Coronary artery (tissue), 2 donors: ENCODE results near the gene CCDC63.

Experiments
- DNase-seq: peaks from one replicate; pipeline ENCODE4 v3.0.0-alpha.2; 2017; ENCODE audit warnings: low spot score
- H3K27ac ChIP-seq, 2 donors: fragments of 200-600 bp; sonication (generic); one replicate each; pipeline ENCODE4 v1.5.1; 2016 to 2019
- H3K4me3 ChIP-seq: fragments of 200-600 bp; sonication (generic); 2 replicates; pipeline ENCODE4 v1.5.1; 2016; ENCODE audit warnings: mild to moderate bottlenecking, moderate library complexity
- TF ChIP-seq, protein P1 (sequence below): fragments of 200-600 bp; sonication (generic); IDR thresholded peaks from one replicate; pipeline ENCODE4 v1.5.1; 2019; ENCODE audit warnings: antibody characterized with exemption

Gene CCDC63

DNA sequence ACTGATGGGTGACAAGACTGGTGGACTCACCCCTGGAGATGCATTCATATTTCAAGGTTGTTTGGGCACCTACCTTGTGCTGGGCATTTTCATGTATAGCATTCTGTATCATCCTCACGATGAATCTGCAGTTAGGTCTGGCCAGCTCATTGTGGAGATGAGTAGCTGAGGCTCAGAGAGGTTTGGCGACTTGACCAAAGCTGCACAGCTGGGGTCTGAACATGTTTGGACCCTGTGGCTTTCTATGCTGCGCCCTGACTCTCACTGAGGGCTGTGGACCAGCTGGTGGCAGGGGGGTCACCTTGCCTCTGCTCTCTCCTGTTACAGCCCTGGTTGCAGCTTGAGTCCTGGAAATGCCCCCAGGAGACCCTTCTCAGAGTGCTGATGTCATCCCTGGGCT lies 24.9 kb upstream of the CCDC63 start:
- Histone ChIP-seq H3K4me3 (no peak overlapping the region), H3K27ac (no peak overlapping the region)
- no peak for DNase-seq
- TF ChIP-seq, protein P1, sequence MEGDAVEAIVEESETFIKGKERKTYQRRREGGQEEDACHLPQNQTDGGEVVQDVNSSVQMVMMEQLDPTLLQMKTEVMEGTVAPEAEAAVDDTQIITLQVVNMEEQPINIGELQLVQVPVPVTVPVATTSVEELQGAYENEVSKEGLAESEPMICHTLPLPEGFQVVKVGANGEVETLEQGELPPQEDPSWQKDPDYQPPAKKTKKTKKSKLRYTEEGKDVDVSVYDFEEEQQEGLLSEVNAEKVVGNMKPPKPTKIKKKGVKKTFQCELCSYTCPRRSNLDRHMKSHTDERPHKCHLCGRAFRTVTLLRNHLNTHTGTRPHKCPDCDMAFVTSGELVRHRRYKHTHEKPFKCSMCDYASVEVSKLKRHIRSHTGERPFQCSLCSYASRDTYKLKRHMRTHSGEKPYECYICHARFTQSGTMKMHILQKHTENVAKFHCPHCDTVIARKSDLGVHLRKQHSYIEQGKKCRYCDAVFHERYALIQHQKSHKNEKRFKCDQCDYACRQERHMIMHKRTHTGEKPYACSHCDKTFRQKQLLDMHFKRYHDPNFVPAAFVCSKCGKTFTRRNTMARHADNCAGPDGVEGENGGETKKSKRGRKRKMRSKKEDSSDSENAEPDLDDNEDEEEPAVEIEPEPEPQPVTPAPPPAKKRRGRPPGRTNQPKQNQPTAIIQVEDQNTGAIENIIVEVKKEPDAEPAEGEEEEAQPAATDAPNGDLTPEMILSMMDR: no peak

DNA sequence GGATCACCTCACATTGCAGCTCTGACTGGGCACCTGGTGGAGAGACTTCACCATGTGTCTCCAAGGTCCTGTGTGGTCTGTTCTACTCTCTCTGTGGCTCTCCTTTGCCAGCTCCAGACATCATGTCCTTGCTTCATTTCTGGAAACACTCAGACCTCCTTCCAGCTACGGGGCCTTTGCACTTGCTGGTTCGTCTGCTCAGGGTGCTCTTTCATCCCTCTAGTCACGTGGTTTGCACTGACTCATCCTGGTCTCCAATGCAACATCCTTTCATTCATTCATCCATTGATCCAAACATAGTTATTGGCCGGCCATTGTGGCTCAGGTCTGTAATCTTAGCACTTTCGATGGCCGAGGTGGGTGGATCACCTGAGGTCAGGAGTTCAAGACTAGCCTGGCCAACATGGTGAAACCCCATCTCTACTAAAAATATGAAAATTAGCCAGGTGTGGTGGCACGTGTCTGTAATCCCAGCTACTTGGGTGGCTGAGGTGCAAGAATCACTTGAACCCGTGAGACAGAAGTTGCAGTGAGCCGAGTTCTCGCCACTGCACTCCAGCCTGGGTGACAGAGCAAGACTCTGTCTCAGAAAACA lies 23.9 kb upstream of the CCDC63 start:
- no peak overlapping the region for H3K4me3 ChIP-seq
- H3K27ac ChIP-seq: no peak overlapping the region
- TF ChIP-seq, protein P1: no peak
- DNase-seq: no peak

DNA sequence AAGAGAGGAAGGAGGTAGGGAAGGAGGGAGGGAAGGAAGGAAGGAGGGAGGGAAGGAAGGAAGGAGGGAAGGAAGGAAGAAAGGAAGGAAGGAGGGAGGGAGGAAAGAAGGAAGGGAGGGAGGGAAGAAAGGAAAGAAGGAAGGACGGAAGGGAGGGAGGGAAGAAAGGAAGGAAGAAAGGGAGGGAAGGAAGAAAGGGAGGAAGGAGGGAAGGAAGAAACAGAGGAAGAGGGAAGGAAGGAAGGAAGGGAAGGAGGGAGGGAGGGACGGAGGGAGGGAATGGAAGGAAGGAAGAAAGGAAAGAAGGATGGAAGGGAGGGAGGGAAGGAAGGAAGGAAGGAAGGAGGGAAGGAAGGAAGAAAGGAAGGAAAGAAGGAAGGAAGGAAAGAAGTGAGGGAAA lies 22.4 kb upstream of the CCDC63 start:
- DNase-seq: no peak
- TF ChIP-seq, protein P1: no peak
- H3K27ac ChIP-seq: no peak overlapping the region
- H3K4me3 ChIP-seq: no peak overlapping the region

DNA sequence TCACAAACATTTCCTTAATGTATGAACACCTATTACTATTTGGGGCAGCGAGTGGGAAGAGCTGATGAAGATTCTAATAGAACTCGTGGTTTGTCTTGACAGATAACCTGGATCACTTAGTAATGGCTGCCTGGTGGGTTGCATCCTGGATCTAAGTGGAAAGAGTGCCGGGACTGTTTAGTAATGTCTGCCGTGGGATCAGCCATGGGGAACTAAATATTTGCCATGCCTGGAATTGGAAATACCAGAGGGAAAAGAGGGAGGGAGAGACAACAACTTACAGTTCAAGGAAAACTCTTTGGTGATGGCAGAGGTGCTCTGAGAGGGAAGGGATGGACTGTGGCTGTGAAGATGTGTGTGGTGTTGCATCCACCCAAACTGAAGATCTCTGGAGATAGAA lies 21.3 kb upstream of the CCDC63 start:
- Histone ChIP-seq H3K4me3 (no peak overlapping the region), H3K27ac (no peak overlapping the region)
- DNase-seq: no peak
- TF ChIP-seq, protein P1: no peak

DNA sequence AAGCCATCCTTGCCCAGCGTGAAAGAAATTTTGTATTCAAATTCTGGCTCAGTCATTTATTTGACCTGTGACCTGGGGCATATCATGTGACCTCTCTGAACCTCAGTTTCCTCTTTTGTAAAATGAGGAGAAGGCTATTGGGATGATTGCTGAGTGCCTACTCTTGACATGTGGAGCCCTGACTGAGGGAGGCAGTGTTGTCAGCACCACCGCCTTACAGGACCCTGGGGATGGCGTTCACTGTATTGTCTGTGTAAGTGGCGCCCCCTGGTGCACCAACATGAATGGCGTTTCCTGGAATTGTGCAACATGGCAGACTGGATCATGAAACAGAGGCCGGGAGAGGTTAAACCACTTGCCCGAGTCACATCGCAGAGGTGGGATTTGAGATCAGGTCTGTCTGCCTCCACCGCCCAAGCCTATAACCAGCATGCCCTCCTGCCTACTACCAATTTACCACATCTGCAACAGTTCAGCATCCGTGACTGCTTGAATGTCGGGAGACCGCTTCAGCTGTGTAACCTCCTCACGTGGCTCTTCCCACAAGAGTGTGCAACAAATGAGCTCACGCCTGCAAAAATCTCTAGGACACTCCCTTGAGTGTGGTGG lies 20.1 kb upstream of the CCDC63 start:
- TF ChIP-seq, protein P1: peak; percentile 27
- H3K27ac ChIP-seq: no peak overlapping the region
- DNase-seq: peak; percentile 82
- peak overlapping the region; percentile 51 for H3K4me3 ChIP-seq

DNA sequence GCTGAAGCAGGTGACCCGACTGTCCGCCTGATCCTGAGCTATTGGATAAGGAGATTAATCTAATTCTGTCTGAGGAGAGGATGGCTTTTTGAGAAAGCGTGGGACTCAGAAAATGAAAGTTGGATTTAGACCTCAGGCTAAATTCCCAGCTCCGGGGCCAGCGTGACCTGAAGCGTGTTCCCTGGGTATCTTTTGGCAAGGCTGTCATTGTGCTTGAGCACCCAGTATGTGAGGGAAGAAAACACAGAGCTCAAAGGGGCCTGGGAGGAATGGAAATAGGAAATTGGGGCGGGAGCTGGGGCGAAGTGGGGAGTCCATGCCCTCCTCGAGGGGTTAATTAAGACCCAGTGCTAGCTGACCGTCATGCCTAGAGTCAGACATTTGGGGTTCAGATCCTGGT lies 17.5 kb upstream of the CCDC63 start:
- Histone ChIP-seq H3K4me3 (no peak overlapping the region), H3K27ac (no peak overlapping the region)
- TF ChIP-seq, protein P1: no peak
- no peak for DNase-seq

DNA sequence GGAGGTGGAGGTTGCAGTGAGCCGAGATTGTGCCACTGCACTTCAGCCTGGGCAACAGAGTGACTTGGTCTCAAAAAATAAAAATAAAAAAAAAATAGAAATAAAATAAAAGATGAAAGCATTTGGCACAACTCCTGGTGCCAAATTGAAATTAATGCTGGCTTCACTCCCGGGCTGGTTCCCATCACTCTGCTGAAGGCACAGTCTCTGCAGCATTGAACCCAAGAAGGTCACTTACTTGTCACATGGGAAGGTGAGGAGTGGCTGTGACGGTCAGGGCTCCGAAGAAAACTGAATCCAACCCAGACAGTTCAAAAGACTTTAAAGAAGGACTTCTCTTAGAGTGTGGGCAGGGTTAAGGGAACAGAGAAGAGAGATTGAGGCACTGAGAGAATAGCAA lies 10.5 kb upstream of the CCDC63 start:
- Histone ChIP-seq H3K4me3 (no peak overlapping the region), H3K27ac (no peak overlapping the region)
- TF ChIP-seq, protein P1: no peak
- DNase-seq: no peak
